HG03039 (cell line): Measurements from ENCODE around the gene HCFC1R1.
"Not testable (repeated sequence)": the region's sequence is repeated elsewhere in the genome, so short reads cannot be mapped to it uniquely, and the experiment has no call there.

Experiments
- ATAC-seq: cut with Tn5 transposase; IDR thresholded peaks from one replicate; pipeline ENCODE4 v1.9.1; 2021; ENCODE audit warnings: mild to moderate bottlenecking, moderate library complexity; ENCODE audit not compliant: unreplicated experiment

The HCFC1R1 gene

DNA sequence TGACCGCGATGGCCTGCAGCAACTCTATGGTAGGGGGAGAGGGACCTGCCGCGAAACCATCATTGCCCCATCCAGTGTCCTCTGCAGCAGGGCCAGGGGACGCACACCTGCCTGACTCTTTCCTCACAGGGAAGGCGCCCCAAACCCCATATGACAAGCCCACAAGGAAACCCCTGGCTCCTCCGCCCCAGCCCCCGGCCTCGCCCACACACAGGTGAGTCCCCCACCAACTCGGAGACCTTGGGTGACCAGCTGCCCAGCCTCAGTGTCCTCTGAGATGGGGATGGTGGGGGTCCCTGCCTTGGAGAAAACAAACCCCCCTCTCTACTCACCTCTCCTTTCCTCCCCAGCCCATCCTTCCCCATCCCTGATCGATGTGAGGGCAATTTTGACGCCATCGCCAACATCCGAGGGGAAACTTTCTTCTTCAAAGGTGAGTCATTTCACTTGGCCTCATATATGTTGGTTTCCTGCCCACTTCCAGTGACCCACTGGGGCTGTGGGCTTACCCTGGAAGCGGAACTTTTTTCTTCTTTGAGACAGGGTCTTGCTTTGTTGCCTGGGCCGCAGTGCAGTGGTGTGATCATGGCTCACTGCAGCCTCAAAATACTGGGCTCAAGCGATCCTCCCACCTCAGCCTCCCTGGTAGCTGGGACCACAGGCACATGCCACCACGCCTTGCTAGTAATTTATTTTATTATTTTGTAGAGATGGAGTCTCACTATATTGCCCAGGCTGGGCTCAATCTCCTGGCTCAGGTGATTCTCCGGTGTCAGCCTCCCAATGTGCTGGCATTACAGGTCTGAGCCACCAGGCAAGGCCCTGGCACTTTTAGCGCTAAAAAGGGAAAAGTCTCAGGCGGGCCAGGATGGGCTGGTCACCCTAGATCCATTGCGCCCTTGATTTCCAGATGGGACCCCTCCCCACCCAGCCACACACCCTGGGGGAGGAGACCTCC lies 33.7 kb upstream of the HCFC1R1 start:
- ATAC-seq: no peak

DNA sequence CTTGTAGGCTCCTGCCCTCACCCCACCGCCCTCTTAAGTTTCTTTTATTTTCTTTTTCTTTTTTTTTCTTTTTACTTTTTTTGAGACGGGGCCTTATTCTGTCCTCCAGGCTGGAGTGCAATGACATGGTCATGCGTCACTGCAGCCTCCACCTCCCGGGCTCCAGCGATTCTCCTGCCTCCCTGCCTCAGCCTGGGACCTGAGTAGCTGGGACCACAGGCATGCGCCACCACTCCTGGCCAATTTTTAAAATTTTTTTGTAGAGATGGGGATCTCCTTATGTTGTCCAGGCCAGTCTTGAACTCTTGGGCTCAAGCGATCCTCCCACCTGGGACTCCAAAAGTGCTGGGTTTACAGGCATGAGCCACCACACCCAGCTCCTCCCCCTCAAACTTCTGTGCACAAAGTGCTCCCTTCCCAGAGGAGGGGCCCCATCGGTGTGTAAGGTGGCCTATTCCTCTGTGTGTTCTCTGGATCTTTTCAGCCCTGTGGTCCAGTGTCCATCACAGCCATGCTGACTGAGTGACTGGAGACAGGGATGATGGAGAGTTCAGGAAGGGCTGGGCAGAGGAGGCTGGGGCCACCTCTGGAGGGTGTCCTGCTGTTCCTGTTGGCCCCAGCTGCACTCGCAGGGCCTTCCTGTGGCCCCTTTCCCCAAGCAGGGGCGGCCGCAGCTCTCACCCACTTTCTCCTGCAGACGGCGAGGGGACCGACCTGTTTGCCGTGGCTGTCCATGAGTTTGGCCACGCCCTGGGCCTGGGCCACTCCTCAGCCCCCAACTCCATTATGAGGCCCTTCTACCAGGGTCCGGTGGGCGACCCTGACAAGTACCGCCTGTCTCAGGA lies 32.8 kb upstream of the HCFC1R1 start:
- no peak for ATAC-seq

DNA sequence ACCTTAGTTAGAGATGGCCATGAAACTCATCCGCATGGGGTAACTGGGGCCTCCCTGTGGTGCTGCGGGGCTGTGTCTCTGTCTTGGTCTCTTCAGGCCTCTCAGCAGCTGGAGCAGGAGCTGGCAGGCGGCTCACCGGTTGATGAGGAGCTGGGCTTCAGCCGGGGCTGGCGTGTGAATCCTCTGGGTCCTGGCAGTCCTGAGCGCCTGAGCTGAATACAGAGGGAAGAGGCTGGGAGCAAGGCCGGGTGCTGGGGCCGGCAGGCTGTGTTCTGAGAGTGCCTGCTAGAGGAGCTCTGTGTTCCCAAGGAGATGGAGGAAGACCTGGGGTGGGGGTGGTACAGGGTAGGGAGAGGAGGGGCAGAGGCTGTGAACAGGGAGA lies 32.0 kb upstream of the HCFC1R1 start:
- ATAC-seq: not testable (repeated sequence)

DNA sequence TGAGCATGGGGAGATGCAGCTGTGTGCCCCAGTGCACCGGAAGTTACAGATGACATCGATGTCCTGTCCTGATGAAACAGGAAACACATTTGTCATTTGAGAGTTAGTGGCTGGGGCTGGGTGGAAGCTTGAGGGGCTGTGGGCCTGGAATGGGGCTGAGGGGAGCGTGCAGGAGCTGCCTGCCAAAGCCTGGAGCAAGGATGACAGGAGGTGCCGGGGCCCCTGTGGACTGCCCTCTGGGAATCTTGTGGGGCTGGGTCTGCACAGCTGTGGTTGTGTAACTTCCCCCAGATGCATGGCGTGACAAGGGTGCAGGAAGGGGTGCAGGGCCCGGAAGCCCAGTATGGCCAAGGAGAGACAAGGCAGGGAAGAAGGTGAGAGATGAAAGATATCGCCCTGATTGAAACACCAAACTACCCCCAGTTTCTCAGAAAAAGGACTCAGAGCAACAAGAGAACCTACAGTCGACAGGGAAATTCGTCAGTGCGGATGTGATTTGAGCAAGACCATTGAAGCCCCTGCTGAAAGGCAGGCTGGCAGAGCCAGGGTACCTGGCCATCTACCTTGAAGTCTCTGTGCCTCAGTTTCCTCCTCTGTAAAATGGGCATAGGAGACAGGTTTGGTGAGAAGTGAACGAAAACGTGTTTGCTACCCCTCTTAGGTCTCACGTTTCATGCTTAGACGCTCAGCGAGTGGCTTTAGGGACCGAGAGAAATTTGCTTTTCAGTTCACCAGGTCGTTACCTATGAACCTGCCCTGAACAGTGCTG lies 31.4 kb upstream of the HCFC1R1 start:
- ATAC-seq: no peak

DNA sequence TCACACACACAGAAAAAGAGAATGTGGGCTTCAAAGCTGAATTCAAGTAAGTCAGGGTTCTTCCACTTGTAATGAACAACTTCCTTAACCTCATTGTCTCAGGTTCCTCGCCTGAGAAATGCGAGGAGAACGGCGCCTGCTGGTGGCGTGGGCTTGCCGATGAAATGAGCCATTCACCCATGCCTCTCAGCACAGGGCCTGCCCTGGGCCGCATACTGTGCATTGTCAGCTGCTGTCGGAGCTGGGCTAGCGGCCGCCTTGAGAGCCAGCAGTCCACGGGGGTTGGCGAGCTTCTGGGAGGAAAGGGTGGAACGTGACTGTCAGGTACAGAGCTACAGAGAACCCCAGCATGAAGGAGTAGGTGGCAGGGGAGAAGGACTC lies 29.6 kb upstream of the HCFC1R1 start:
- ATAC-seq: not testable (repeated sequence)

DNA sequence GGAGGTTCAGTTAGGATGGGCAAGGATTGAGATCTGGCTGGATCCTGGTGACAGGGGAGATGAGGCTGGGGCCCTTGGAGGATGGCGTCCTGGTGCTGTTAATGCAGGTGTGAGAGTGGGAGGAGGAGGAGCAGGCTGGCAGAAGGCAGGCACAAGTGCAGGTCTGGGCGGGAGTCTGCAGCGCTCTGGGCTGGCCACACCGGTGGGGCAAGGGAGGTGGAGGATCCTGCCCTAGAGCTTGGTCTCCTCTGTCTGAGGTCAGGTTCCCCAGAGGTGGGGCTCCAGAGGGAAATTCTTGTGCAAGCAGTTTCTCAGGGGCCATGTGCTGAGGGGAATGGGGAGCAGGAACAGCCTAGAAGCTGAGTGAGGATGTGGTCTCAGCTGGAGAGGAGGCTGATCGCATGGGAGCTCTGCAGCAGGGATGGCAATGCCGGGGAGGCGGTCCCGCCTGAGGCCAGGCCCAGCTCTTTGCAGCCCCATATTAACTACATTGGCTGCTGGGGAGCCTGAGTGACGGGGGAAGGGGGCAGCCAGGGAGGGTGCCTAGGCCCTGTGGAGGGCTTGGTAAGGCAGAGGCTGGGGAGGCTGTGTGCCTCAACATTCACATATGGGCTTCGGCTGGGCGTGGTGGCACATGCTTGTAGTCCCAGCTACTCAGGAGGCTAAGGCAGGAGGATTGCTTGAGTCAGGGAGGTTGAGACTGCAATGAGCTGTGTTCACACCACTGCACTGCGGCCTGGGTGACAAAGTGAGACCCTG lies 29.0 kb upstream of the HCFC1R1 start:
- not testable (repeated sequence) for ATAC-seq

DNA sequence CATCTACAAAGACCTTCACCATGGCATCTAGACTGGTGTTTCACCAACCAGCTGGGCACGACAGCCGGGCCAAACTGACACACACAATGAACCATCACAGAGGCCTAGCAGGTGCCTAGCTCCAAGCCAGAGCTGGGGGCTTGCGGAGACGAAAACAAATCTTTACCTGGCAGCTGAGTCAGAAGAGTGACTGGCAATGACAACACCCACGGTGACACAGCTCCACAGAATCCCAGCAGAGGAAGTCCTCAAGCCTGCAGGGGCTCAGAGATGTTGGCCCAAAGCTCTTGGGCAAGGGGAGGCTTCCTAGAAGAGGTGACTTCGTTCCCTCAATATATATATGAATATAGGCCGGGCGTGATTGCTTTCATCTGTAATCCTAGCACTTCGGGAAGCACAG lies 27.8 kb upstream of the HCFC1R1 start:
- ATAC-seq: no peak

DNA sequence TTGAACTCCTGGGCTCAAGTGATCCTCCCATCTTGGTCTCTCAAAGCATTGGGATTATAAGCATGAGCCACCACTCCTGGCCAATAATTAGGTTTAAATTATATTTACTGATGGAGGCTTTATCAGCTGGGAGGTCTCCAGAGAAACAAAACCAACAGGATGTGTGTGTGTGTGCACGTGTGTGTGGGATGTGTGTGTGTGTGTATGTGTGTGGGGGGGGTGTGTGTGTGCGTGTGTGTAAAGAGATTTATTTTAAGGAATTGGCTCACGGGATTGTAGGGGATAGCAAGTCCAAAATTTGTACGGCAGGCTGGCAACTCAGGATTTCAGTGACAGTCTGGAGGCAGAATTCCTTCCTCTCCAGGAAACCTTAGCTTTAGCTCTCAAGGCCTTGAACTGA lies 27.3 kb upstream of the HCFC1R1 start:
- no peak for ATAC-seq

DNA sequence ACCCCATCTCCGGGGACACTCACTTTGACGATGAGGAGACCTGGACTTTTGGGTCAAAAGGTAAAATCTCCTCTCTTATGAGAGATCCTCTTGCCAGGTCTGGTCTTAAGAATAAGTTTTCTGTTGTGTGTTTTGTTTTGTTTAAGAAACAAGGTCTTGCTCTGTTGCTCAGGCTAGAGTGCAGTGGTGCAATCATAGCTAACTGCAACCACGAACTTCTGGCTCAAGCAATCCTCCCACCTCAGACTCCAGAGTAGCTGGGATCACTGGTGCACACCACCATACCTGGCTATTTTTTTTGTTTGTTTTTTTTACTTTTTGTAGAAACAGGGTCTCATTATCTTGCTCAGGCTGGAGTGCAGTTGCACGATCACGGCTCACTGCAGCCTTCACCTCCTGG lies 26.7 kb upstream of the HCFC1R1 start:
- no peak for ATAC-seq

DNA sequence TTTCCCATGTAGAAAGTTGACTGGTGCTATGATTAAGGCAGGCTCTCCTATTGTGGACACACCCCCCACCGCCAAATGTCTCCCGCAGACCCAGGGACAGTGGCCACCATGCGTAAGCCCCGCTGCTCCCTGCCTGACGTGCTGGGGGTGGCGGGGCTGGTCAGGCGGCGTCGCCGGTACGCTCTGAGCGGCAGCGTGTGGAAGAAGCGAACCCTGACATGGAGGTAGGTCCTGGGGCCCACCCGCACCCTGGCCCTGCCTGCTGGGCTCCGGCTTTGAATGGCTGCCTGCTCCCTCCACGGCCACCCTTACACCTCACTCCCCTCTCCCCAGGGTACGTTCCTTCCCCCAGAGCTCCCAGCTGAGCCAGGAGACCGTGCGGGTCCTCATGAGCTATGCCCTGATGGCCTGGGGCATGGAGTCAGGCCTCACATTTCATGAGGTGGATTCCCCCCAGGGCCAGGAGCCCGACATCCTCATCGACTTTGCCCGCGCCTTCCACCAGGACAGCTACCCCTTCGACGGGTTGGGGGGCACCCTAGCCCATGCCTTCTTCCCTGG lies 26.3 kb upstream of the HCFC1R1 start:
- ATAC-seq: no peak

DNA sequence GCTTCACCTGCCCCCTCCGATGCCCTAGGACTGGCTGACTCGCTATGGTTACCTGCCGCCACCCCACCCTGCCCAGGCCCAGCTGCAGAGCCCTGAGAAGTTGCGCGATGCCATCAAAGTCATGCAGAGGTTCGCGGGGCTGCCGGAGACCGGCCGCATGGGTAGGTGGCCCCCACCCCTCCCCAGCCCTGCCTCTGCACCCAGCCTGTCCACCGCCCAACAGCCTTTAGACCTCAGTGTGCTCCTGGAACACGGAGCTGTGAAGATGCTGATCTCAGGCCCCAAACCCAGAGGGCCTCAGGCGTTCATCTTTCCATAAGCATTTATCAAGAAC lies 23.6 kb upstream of the HCFC1R1 start:
- no peak for ATAC-seq

DNA sequence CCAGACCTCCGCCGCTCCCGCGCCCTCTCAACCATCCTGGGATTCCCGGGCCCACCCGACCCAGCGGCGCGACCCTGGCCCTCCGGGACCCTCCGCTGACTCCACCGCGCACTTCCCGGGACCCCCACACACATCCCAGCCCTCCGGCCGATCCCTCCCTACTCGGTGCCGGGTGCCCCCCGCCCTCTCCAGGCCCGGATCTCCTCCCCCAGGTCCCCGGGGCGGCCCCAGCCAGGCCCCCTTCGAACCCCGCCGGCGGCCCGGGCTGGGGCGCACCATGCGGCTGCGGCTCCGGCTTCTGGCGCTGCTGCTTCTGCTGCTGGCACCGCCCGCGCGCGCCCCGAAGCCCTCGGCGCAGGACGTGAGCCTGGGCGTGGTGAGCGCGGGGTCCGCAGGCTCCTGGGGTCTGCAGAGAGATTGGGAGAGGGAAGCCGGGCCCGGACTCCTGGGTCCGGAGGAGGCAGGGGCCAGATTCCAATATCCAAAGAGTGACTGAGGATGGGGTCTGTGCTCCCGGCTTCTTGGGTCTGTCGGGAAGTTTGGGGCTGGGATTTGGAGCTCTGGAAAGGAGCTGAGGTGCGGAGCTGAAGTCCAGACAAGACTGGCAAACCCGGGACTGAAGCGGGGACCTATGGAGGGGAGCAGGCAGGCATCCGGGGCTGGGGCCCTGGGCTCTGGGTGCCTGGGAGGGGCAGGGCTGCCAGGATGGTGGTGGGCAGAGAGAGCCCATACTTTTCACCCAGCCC lies 23.1 kb upstream of the HCFC1R1 start:
- no peak for ATAC-seq

DNA sequence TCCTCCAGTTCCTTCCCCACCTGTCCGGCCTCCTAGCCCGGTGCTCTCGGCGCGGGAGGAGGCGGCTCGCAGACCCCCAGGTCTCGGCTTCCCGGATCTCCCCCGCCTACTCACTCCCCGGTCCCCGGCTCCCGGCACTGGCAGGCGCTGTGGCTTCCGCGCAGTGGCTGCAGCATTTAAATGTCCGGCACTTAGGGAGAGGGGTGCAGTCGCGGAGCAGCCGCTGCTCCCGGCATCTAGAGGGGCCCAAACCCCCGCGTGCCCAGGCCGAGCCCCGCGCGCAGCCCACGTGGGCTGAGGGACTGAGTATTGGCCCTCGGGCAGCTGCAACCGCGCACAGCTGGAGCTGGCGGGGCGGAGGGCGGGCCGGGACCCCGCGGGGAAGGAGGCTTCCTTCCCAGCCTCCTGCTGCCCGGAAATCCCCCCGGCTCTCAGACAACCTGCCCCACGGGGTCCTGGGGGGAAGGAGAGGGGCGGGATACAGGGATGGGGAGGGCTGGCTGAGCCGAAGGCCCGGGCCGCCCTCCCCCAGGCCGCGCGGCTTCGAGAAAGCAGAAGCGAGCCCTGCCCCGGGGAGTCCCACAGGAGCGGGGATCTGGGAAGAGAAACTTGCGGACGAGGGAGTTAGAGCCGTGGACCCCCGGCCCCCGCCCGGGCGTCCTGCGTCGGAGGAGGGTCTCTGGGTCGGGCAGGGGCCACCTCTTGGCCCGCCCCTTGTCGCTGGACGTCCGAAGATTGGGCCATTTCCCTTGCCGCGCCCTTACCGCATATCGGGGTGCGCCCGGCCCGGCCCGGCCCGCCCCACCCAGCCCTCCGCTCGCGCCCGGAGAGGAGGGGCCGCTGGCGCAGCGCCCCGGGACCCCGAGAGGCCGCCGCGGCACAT lies 22.3 kb upstream of the HCFC1R1 start, which contains the start of gene MMP25:
MMP25 (plus strand) TSS at position 804 of the 883 bp plus-strand sequence. CDS start 357 bp downstream, outside the sequence.
- no peak for ATAC-seq

DNA sequence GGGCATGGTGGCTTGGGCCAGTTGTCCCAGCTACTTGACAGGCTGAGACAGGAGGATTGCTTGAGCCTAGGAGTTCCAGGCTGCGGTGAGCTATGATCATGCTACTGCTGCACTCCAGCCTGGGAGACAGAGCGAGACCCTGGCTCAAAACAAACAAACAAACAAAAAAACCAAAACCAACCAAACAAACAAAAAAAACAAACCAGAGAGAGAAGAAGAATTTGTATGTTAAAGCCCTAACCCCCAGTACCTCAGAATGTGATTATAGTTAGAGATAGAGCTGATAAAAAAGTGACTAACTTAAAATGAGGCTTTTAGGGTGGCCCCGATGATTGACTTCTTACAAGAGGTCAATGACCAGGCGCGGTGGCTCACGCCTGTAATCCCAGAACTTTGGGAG lies 21.0 kb upstream of the HCFC1R1 start:
- no peak for ATAC-seq

DNA sequence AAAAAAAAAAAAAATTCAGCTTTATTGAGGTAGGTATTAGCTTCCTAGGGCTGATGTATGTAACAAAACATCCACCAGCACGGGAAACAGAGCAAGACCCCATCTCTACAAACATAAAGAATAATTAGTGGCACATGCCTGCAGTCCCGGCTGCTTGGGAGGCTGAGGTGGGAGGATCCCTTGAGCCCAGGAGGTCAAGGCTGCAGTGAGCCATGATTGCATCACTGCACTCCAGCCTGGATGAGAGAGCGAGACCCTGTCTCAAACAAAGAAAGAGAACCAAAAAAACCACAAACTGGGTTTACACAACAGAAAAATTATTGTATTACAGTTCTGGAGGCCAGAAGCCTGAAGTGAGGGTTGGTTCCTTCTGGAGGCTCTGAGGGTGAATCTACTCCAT lies 18.6 kb upstream of the HCFC1R1 start:
- no peak for ATAC-seq

DNA sequence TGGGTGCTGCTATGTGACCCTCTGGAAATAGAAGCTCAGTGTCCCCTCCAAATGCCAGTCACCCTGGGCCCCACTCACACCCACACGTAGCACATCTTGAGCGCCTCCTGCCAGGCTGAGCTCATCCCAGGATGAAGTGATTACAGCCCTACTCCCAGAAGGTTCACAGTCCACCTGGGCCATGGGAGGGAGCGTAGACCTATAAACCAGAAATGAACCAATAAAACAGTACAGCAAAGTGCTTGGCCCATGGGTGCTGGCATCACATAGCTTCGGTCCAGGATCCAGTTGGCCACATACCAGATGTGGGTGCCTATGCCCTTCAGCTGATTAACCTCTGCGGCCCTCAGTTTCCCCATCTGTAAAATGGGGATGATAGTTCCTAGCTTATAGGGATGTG lies 15.2 kb upstream of the HCFC1R1 start:
- no peak for ATAC-seq

DNA sequence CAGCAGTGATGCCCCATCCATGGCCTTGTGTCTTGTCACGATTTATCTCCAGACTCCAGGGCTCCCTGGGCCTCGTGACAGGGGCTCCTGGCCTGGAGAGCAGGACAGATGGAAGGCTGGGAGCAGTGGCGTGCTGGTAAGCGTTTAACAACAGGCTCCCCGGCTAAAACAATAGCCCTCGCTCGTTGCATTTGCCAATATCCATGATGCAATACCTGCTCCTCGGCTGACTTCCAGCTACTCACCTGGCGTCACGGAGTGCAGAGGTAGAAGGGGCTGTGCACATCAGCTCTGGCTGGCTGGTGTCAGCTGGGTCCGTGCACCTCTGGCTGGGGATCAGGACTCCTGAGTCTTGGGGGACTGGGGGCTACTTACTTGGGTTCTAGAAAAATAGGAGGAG lies 14.5 kb upstream of the HCFC1R1 start:
- no peak for ATAC-seq

DNA sequence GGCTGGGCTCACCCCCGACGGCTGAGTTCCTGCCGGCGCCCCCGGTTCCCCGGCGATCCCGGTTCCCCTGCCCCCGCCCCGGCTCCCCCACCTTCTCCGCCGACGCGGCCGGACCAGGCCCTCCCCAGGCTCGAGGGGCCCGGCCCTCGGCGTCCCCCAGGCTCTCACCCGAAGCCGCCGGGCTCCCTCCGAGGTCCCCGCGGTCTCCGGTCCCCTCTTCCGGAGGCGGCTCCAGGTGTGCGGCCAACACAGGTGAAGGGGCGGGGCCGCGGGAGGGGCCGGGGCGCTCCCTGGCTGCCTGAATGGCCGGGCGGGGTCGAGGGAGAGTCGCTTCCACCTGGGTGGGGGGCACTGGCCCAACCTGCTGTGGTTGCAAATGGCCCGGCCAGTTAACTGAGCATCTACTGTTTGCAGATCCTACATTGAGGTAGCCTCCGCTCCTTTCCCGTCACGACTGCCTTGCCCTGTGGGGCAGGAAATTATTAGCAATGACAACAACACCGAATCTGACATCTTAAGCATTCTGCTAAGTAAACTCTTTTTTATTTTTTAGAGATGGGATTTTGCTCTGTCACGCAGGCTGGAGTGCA lies 13.1 kb upstream of the HCFC1R1 start, which contains the start of gene BICDL2:
BICDL2 (minus strand) TSS at position 219 of the 590 bp plus-strand sequence. CDS start 1,448 bp downstream, outside the sequence.
- ATAC-seq: no peak
